Measurements from ENCODE around the gene AP3S1. TPM values are rescaled to one million over a fixed set of nuclear protein-coding genes. Genes with fewer than 3 reads are reported as not detected.

The AP3S1 gene
- 10 to 100 TPM; 54.7 to 83.7 TPM for total RNA-seq

GRCh38 chr5:115841382-115842088, at the start of gene AP3S1, which contains the start of gene ATG12:
Gene AP3S1 (plus strand): TSS chr5:115841935. CDS start chr5:115842038, 103 bp downstream.
Gene ATG12 (minus strand): TSS chr5:115841565. CDS start chr5:115841552, 13 bp downstream.
- Histone ChIP-seq H3K4me1 (ENCODE audit: control insufficient read depth in 1 of 2, low read depth in 2 of 2) (peaks cover 34 to 64% of the 10 kb centered on the region in 2 donors), H3K4me3 (peak within 1 kb of the TSS; percentile 92), H3K36me3 (peaks cover 9% of the 10 kb centered on the region), H3K27ac (peak within 1 kb of the TSS; percentile 92 to 93), H3K27me3 (replicated peaks; ENCODE audit: insufficient read depth) (no peaks in the 10 kb centered on the region), H3K9me3 (no peaks in the 10 kb centered on the region)
- TF ChIP-seq CTCF (IDR thresholded peaks at IDR 0.05) = no peak
- peak; percentile 72 for DNase-seq (ENCODE audit: low spot score)
- peak; percentile 96 for ATAC-seq (ENCODE audit: insufficient number of reproducible peaks, low FRiP score, low read depth)

- H3K9me3 ChIP-seq = no peaks in the 10 kb centered on the region
- ATAC-seq (ENCODE audit: insufficient number of reproducible peaks, low FRiP score, low read depth) (no peak), DNase-seq (ENCODE audit: low spot score) (no peak)
- H3K4me3 ChIP-seq = no peak overlapping the region
- no peaks in the 10 kb centered on the region for H3K36me3 ChIP-seq
- TF ChIP-seq CTCF (IDR thresholded peaks at IDR 0.05) = no peak
- H3K27ac ChIP-seq = no peak overlapping the region
- H3K4me1 ChIP-seq (ENCODE audit: control insufficient read depth in 1 of 2, low read depth in 2 of 2) = no peaks in the 10 kb centered on the region
- H3K27me3 ChIP-seq (replicated peaks; ENCODE audit: insufficient read depth) = no peaks in the 10 kb centered on the region
These were observed 46.0 kb upstream of the AP3S1 start for GRCh38 chr5:115795700-115796099.

GRCh38 chr5:115796656-115797055, 45.1 kb upstream of the AP3S1 start:
- Histone ChIP-seq H3K27me3 (replicated peaks; ENCODE audit: insufficient read depth) (no peaks in the 10 kb centered on the region), H3K4me1 (ENCODE audit: control insufficient read depth in 1 of 2, low read depth in 2 of 2) (no peaks in the 10 kb centered on the region), H3K9me3 (no peaks in the 10 kb centered on the region), H3K36me3 (no peaks in the 10 kb centered on the region), H3K4me3 (no peak overlapping the region), H3K27ac (no peak overlapping the region)
- no peak for ATAC-seq (ENCODE audit: insufficient number of reproducible peaks, low FRiP score, low read depth)
- DNase-seq (ENCODE audit: low spot score) = no peak
- no peak for TF ChIP-seq CTCF (IDR thresholded peaks at IDR 0.05)

- Histone ChIP-seq H3K27ac (no peak overlapping the region), H3K27me3 (replicated peaks; ENCODE audit: insufficient read depth) (no peaks in the 10 kb centered on the region), H3K9me3 (no peaks in the 10 kb centered on the region), H3K4me3 (no peak overlapping the region), H3K36me3 (no peaks in the 10 kb centered on the region), H3K4me1 (ENCODE audit: control insufficient read depth in 1 of 2, low read depth in 2 of 2) (no peaks in the 10 kb centered on the region)
- DNase-seq (ENCODE audit: low spot score) (no peak), ATAC-seq (ENCODE audit: insufficient number of reproducible peaks, low FRiP score, low read depth) (no peak)
- no peak for TF ChIP-seq CTCF (IDR thresholded peaks at IDR 0.05)
These were observed 43.5 kb upstream of the AP3S1 start for GRCh38 chr5:115798252-115798651.

- no peak overlapping the region for H3K4me3 ChIP-seq
- no peak for TF ChIP-seq CTCF (IDR thresholded peaks at IDR 0.05)
- ATAC-seq (ENCODE audit: insufficient number of reproducible peaks, low FRiP score, low read depth) (no peak), DNase-seq (ENCODE audit: low spot score) (no peak)
- H3K36me3 ChIP-seq = no peaks in the 10 kb centered on the region
- no peak overlapping the region for H3K27ac ChIP-seq
- H3K27me3 ChIP-seq (replicated peaks; ENCODE audit: insufficient read depth) = no peaks in the 10 kb centered on the region
- no peaks in the 10 kb centered on the region for H3K4me1 ChIP-seq (ENCODE audit: control insufficient read depth in 1 of 2, low read depth in 2 of 2)
- no peaks in the 10 kb centered on the region for H3K9me3 ChIP-seq
These were observed 41.6 kb upstream of the AP3S1 start for GRCh38 chr5:115800108-115800507.

Data from thoracic aorta (tissue), 2 donors.